Ovary (tissue), 9 donors: ENCODE data around the gene TK2. TPM values are rescaled to one million over a fixed set of nuclear protein-coding genes. Genes with fewer than 3 reads are reported as not detected.

Experiments
- DNase-seq, 5 donors: peaks; one replicate each; pipeline ENCODE4 v3.0.0-alpha.2; 2019 to 2020
- H3K27ac ChIP-seq, 2 donors: fragments of 200-600 bp; one replicate each; pipeline versions ENCODE4 v1.5.1 to v1.8.0; 2019 to 2022
- H3K27me3 ChIP-seq: fragments of 200-600 bp; one replicate; pipeline ENCODE4 v1.8.0; 2022
- H3K36me3 ChIP-seq: fragments of 200-600 bp; sonication (generic); one replicate; pipeline ENCODE4 v1.5.1; 2019
- H3K4me1 ChIP-seq: one replicate; pipeline ENCODE4 v1.8.1; 2013; ENCODE audit warnings: mild to moderate bottlenecking, moderate library complexity; ENCODE audit not compliant: insufficient read depth
- H3K4me3 ChIP-seq: fragments of 200-600 bp; sonication (generic); one replicate; pipeline ENCODE4 v1.5.1; 2017
- H3K9me3 ChIP-seq, 2 donors: fragments of 200-600 bp in 1 of 2; sonication (generic) in 1 of 2; one replicate each; pipeline versions ENCODE4 v1.5.1 to v1.8.1; 2013 to 2019; ENCODE audit warnings: mild to moderate bottlenecking in 1 of 2, moderate library complexity in 1 of 2
- CTCF ChIP-seq, 3 donors: fragments of 450-650 bp in 2 of 3; fragments of 200-600 bp in 1 of 3; IDR thresholded peaks; one replicate each; pipeline versions ENCODE4 v1.5.1 to v1.8.0; 2016 to 2022; ENCODE audit warnings: antibody characterized with exemption in 3 of 3, mild to moderate bottlenecking in 1 of 3
- EP300 ChIP-seq: sonication (generic); formaldehyde crosslinking; IDR thresholded peaks from one replicate; pipeline ENCODE4 v1.6.1; 2017; ENCODE audit warnings: antibody characterized with exemption
- POLR2A ChIP-seq: fragments of 450-650 bp; IDR thresholded peaks from one replicate; pipeline ENCODE4 v1.6.1; 2017; ENCODE audit warnings: antibody characterized with exemption, mild to moderate bottlenecking, moderate library complexity
- WGBS, 3 donors: extraction: QIAGEN DNeasy Blood & Tissue Kit in 1 of 3; methylation state at CpG; one replicate each; pipeline versions ENCODE4 v1.1.5 to v1.1.7; 2013 to 2017; 5-methylcytosine and 5-hydroxymethylcytosine counted together
- intact Hi-C, 4 donors: fragments of 100-400 bp; cut with DNase I; formaldehyde crosslinking; loops; one replicate each; pipeline versions ENCODE4 v1.11.0 to v1.15.1; 2022 to 2023
- polyA plus RNA-seq, 2 donors: library from polyadenylated mRNA; stranded (reverse); fragments of 200-250 nt in 1 of 2; fragments of 350-450 nt in 1 of 2; fragmentation: Illumina TruSeq in 1 of 2; extraction: RNeasy Lipid Tissue Mini Kit (QIAGEN cat#74804) in 1 of 2; gene quantifications; one replicate each; pipeline ENCODE4 v1.2.3, GENCODE V29; 2013 to 2014
- total RNA-seq, 7 donors: library from RNA; depleted of rRNA in 2 of 7; stranded (reverse); fragments of >200 nt in 2 of 7; fragmentation: NEBNext Ultra II Directional in 3 of 7; extraction: Animal tissue kit (Norgen Biotek cat#: 25700) in 3 of 7; gene quantifications; one replicate each; pipeline versions ENCODE4 v1.1.0 to v1.2.4, GENCODE V29; 2016 to 2023
- donor health status: DM: no; HTN: no; CAD: no; lungs with moderate emphysema.
- donor health status: DM: no; HTN: no; CAD: no.
- donor health status: Bipolar disorder and iron deficiency.
- donor health status: DM: yes; HTN: yes; CAD: no.
- donor health status: DM: no; HTN: no; CAD: no.
- donor health status: DM: yes; HTN: yes; CAD: no.

TK2 gene
- total and polyA plus RNA-seq, 9 donors: 17.0 to 80.6 (median 34.0) TPM

GRCh38 chr16:66548068-66548467, 1.9 kb downstream of the TK2 start:
- no peak for DNase-seq
- no peaks in the 10 kb centered on the region for H3K27me3 ChIP-seq
- H3K4me1 ChIP-seq: peaks cover 3% of the 10 kb centered on the region
- no peaks in the 10 kb centered on the region for H3K36me3 ChIP-seq
- no peak overlapping the region for H3K4me3 ChIP-seq
- 93 to 95% (median 94%) methylated on average over 4 of the region's 4 CpGs for WGBS, 3 donors
- no peak for TF ChIP-seq POLR2A
- no peak for TF ChIP-seq EP300
- TF ChIP-seq CTCF (IDR thresholded peaks at IDR 0.05): no peak
- peak overlapping the region in 1 of 2 donors; percentile 94 for H3K27ac ChIP-seq
- intact Hi-C loops: loop anchor here in 1 of 4 donors (2.0 kb wide), 1 partner anchor 57 kb away; the partner anchor contains the start of gene CMTM3
- no peaks in the 10 kb centered on the region for H3K9me3 ChIP-seq

GRCh38 chr16:66547101-66547989, 2.6 kb downstream of the TK2 start:
- Histone ChIP-seq H3K9me3 (no peaks in the 10 kb centered on the region), H3K4me3 (no peak overlapping the region), H3K4me1 (peaks cover 3% of the 10 kb centered on the region), H3K36me3 (no peaks in the 10 kb centered on the region), H3K27ac (no peak overlapping the region), H3K27me3 (no peaks in the 10 kb centered on the region)
- no peak for DNase-seq
- TF ChIP-seq EP300: no peak
- no peak for TF ChIP-seq POLR2A
- no peak for TF ChIP-seq CTCF (IDR thresholded peaks at IDR 0.05)
- intact Hi-C loops: no loop called here
- 88 to 92% (median 90%) methylated on average over 5 of the region's 5 CpGs for WGBS, 3 donors

DNA sequence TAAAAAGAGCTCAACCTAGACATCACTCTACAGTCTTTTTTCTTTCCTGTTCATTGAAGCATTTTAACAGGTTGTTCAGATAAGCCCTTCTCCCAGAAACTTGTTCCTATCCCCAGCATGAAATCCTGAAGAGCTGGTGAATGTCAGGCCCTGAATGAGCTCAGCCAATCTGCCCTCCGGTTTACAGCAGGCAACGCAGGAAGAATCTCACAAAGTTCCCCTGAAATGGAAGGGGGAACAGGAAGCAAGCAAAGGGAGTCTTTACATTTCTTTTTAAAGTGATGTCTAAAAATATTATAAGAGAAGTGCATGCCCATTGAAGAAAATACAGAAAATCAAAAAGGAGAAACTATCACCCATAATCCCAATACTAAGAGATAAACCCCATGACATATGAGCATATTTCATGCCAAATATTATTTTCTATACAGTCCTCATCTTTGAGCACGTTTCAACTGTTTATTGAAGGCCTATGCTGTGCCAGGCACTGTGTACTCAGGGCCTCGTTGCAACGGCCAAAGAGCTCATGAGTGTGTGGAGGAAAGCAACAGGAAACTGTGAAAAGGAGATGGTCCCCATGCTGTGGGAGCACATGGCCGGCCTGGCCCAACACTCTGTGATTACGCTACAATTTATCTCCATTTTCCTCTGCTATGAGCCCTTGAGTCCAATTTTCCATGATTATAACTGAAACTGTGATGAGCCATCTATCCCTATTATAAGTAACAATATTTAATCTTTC, 5.7 kb downstream of the TK2 start:
- no peak for TF ChIP-seq CTCF (IDR thresholded peaks at IDR 0.05)
- Histone ChIP-seq H3K27ac (no peak overlapping the region), H3K36me3 (no peaks in the 10 kb centered on the region), H3K9me3 (no peaks in the 10 kb centered on the region), H3K4me1 (peaks cover under 1% of the 10 kb centered on the region), H3K4me3 (no peak overlapping the region), H3K27me3 (no peaks in the 10 kb centered on the region)
- WGBS, 3 donors: 79 to 85% (median 82%) methylated on average over 7 of the region's 7 CpGs
- no peak for DNase-seq
- intact Hi-C loops: no loop called here

DNA sequence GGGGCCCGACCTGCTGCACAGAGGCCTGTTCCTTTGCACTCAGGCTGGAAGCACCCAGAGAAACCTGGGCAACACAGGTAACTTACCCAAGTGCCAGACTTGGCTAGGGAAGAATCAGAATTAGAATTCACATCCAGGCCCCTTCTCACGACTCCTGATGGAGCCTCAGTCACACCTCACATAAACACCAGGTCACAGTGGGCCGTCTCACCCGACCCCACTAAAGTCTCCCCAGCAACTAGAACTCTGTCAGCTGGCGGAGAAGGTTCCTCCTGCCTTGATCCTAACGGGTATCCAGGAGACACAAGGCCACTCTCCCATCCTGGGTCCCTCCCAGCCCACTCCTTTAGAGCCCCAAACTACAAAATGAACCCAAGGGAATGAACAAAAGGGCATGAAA, 6.4 kb downstream of the TK2 start:
- Histone ChIP-seq H3K27ac (no peak overlapping the region), H3K9me3 (no peaks in the 10 kb centered on the region), H3K4me3 (no peak overlapping the region), H3K4me1 (no peaks in the 10 kb centered on the region), H3K36me3 (no peaks in the 10 kb centered on the region), H3K27me3 (no peaks in the 10 kb centered on the region)
- 79 to 81% (median 80%) methylated on average over 6 of the region's 6 CpGs for WGBS, 3 donors
- intact Hi-C loops: no loop called here
- DNase-seq: no peak
- no peak for TF ChIP-seq EP300
- no peak for TF ChIP-seq CTCF (IDR thresholded peaks at IDR 0.05)
- no peak for TF ChIP-seq POLR2A
